T-helper 22 cell (primary cell): ENCODE results near the gene CMTM5.
"Not testable (repeated sequence)": the region's sequence is repeated elsewhere in the genome, so short reads cannot be mapped to it uniquely, and the experiment has no call there.

Experiments
- DNase-seq: peaks from one replicate; pipeline ENCODE4 v3.0.0-alpha.2; 2020; ENCODE audit warnings: low read depth

CMTM5 gene

GRCh38 chr14:23414906-23415820 lies 38.3 kb downstream of the CMTM5 start:
- DNase-seq: no peak

- no peak for DNase-seq
These were observed 39.3 kb downstream of the CMTM5 start for GRCh38 chr14:23415821-23416778.

- DNase-seq: no peak
These were observed 40.0 kb downstream of the CMTM5 start for GRCh38 chr14:23416801-23417200.

- not testable (repeated sequence) for DNase-seq
These were observed 40.4 kb downstream of the CMTM5 start for GRCh38 chr14:23417269-23417668.

GRCh38 chr14:23418021-23418420 lies 41.2 kb downstream of the CMTM5 start:
- no peak for DNase-seq

GRCh38 chr14:23419646-23420045 lies 42.8 kb downstream of the CMTM5 start:
- not testable (repeated sequence) for DNase-seq

- no peak for DNase-seq
These were observed 44.7 kb downstream of the CMTM5 start for GRCh38 chr14:23421594-23421993.

- no peak for DNase-seq
These were observed 46.8 kb downstream of the CMTM5 start for GRCh38 chr14:23423657-23424056.

GRCh38 chr14:23425169-23425568 lies 48.3 kb downstream of the CMTM5 start:
- no peak for DNase-seq

GRCh38 chr14:23425798-23426197 lies 49.0 kb downstream of the CMTM5 start:
- DNase-seq: not testable (repeated sequence)

- DNase-seq: no peak
These were observed 52.0 kb downstream of the CMTM5 start for GRCh38 chr14:23428686-23429495.
